GM19025 (cell line): ENCODE data around the gene TRMT13.
"Not testable (repeated sequence)": the region's sequence is repeated elsewhere in the genome, so short reads cannot be mapped to it uniquely, and the experiment has no call there.

ENCODE experiments used
- ATAC-seq: cut with Tn5 transposase; IDR thresholded peaks from one replicate; pipeline ENCODE4 v1.9.1; 2021; ENCODE audit warnings: mild to moderate bottlenecking, low read depth, moderate library complexity; ENCODE audit not compliant: unreplicated experiment

TRMT13 gene

GRCh38 chr1:100152271-100152670, 19.3 kb downstream of the TRMT13 start:
- ATAC-seq = peak; percentile 58

GRCh38 chr1:100162881-100163280, 29.9 kb downstream of the TRMT13 start:
- no peak for ATAC-seq

GRCh38 chr1:100164216-100164615, 31.3 kb downstream of the TRMT13 start:
- no peak for ATAC-seq

GRCh38 chr1:100164702-100165101, 31.7 kb downstream of the TRMT13 start:
- no peak for ATAC-seq

GRCh38 chr1:100168051-100168450, 35.1 kb downstream of the TRMT13 start:
- no peak for ATAC-seq

- no peak for ATAC-seq
Measured at GRCh38 chr1:100177295-100178041, 44.5 kb downstream of the TRMT13 start.

- no peak for ATAC-seq
Measured at GRCh38 chr1:100178091-100178490, 45.1 kb downstream of the TRMT13 start, which contains the start of gene LRRC39. LRRC39 (minus strand) TSS chr1:100178256; CDS start chr1:100168516, 9,740 bp downstream.

GRCh38 chr1:100183370-100183769, 50.4 kb downstream of the TRMT13 start:
- no peak for ATAC-seq

- no peak for ATAC-seq
Measured at GRCh38 chr1:100184536-100184935, 51.6 kb downstream of the TRMT13 start.

GRCh38 chr1:100187912-100188311, 54.9 kb downstream of the TRMT13 start:
- ATAC-seq = no peak

- ATAC-seq = no peak
Measured at GRCh38 chr1:100188617-100189016, 55.7 kb downstream of the TRMT13 start.

- no peak for ATAC-seq
Measured at GRCh38 chr1:100198596-100198995, 65.6 kb downstream of the TRMT13 start.

- ATAC-seq = not testable (repeated sequence)
Measured at GRCh38 chr1:100200060-100200459, 67.1 kb downstream of the TRMT13 start.
